ENCODE data around the gene CFL1.

DNA sequence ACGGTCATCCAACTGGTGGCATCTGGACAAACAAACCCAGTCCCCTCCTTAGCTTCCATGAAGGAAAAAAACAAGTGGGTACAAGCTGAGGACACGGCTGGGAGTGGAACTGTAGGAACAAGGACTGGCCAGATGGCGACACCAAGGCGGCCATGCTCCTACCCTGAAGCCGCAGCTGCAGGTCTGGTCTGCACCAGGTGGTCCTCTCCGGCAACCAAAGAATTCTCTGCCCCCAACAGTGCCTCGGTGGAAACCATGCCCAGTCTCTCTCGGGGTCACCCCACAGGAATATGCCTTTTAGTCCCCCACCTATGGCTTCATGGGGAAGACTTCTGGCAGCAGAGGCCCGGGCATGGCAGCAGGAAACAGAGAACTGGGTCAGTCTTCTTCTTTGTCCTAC is 48.5 kb downstream of the CFL1 start:
- no peak for TF ChIP-seq POLR2A (IDR thresholded peaks at IDR 0.05)
- TF ChIP-seq, protein P1, sequence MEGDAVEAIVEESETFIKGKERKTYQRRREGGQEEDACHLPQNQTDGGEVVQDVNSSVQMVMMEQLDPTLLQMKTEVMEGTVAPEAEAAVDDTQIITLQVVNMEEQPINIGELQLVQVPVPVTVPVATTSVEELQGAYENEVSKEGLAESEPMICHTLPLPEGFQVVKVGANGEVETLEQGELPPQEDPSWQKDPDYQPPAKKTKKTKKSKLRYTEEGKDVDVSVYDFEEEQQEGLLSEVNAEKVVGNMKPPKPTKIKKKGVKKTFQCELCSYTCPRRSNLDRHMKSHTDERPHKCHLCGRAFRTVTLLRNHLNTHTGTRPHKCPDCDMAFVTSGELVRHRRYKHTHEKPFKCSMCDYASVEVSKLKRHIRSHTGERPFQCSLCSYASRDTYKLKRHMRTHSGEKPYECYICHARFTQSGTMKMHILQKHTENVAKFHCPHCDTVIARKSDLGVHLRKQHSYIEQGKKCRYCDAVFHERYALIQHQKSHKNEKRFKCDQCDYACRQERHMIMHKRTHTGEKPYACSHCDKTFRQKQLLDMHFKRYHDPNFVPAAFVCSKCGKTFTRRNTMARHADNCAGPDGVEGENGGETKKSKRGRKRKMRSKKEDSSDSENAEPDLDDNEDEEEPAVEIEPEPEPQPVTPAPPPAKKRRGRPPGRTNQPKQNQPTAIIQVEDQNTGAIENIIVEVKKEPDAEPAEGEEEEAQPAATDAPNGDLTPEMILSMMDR (IDR thresholded peaks at IDR 0.05 in 4 of 5, conservative IDR thresholded peaks at IDR 0.05 in 1 of 5): no peak
